Measurements from ENCODE around the gene GAREM2. TPM values are rescaled to one million over a fixed set of nuclear protein-coding genes. Genes with fewer than 3 reads are reported as not detected.

Gene GAREM2
- total RNA-seq, 1 donor from 2014 or later = 3.4 TPM

GRCh38 chr2:26185954-26186770, 13.3 kb downstream of the GAREM2 start:
- DNase-seq (ENCODE audit: extremely low read depth, low read depth, low spot score) = no peak

- DNase-seq (ENCODE audit: extremely low read depth, low read depth, low spot score) = no peak
Observed at GRCh38 chr2:26187114-26187513, 14.2 kb downstream of the GAREM2 start.

GRCh38 chr2:26187537-26188104, 14.7 kb downstream of the GAREM2 start:
- DNase-seq (ENCODE audit: extremely low read depth, low read depth, low spot score) = no peak

- no peak for DNase-seq (ENCODE audit: extremely low read depth, low read depth, low spot score)
Observed at GRCh38 chr2:26189123-26189522, 16.2 kb downstream of the GAREM2 start.

- no peak for DNase-seq (ENCODE audit: extremely low read depth, low read depth, low spot score)
Observed at GRCh38 chr2:26189751-26190150, 16.9 kb downstream of the GAREM2 start.

GRCh38 chr2:26190369-26190768, 17.5 kb downstream of the GAREM2 start:
- DNase-seq (ENCODE audit: extremely low read depth, low read depth, low spot score) = no peak

GRCh38 chr2:26191316-26192159, 18.6 kb downstream of the GAREM2 start:
- DNase-seq (ENCODE audit: extremely low read depth, low read depth, low spot score) = no peak

GRCh38 chr2:26193578-26194231, 20.8 kb downstream of the GAREM2 start:
- no peak for DNase-seq (ENCODE audit: extremely low read depth, low read depth, low spot score)

- no peak for DNase-seq (ENCODE audit: extremely low read depth, low read depth, low spot score)
Observed at GRCh38 chr2:26195040-26195984, 22.4 kb downstream of the GAREM2 start.

GRCh38 chr2:26196683-26197418, 24.0 kb downstream of the GAREM2 start:
- DNase-seq (ENCODE audit: extremely low read depth, low read depth, low spot score) = no peak

GRCh38 chr2:26197516-26197915, 24.6 kb downstream of the GAREM2 start:
- no peak for DNase-seq (ENCODE audit: extremely low read depth, low read depth, low spot score)

- no peak for DNase-seq (ENCODE audit: extremely low read depth, low read depth, low spot score)
Observed at GRCh38 chr2:26202981-26203490, 30.1 kb downstream of the GAREM2 start.

- no peak for DNase-seq (ENCODE audit: extremely low read depth, low read depth, low spot score)
Observed at GRCh38 chr2:26203906-26204305, 31.0 kb downstream of the GAREM2 start.

GRCh38 chr2:26212011-26212410, 39.1 kb downstream of the GAREM2 start:
- DNase-seq (ENCODE audit: extremely low read depth, low read depth, low spot score) = no peak

- DNase-seq (ENCODE audit: extremely low read depth, low read depth, low spot score) = no peak
Observed at GRCh38 chr2:26214759-26215158, 41.9 kb downstream of the GAREM2 start.

GRCh38 chr2:26215833-26216232, 42.9 kb downstream of the GAREM2 start:
- DNase-seq (ENCODE audit: extremely low read depth, low read depth, low spot score) = no peak

- no peak for DNase-seq (ENCODE audit: extremely low read depth, low read depth, low spot score)
Observed at GRCh38 chr2:26216587-26216986, 43.7 kb downstream of the GAREM2 start.

GRCh38 chr2:26217720-26218119, 44.8 kb downstream of the GAREM2 start:
- DNase-seq (ENCODE audit: extremely low read depth, low read depth, low spot score) = no peak

- no peak for DNase-seq (ENCODE audit: extremely low read depth, low read depth, low spot score)
Observed at GRCh38 chr2:26223018-26223417, 50.1 kb downstream of the GAREM2 start.
